Hepatocyte (in vitro differentiated cells): ENCODE data around the gene SNAI1. TPM values are rescaled to one million over a fixed set of nuclear protein-coding genes. Genes with fewer than 3 reads are reported as not detected.
A peak's percentile ranks its signal among the peaks of the same experiment; 100 is the strongest.

Experiments used
- DNase-seq: peaks from one replicate; pipeline ENCODE4 v3.0.0-alpha.2; 2016; ENCODE audit warnings: low spot score
- H2AFZ ChIP-seq: fragments of 200-600 bp; sonication (generic); 2 replicates; pipeline ENCODE4 v1.6.0; 2016; ENCODE audit warnings: antibody characterized with exemption, mild to moderate bottlenecking
- H3K27ac ChIP-seq: fragments of 200-600 bp; sonication (generic); 2 replicates; pipeline ENCODE4 v1.5.1; 2016; ENCODE audit warnings: mild to moderate bottlenecking
- H3K27me3 ChIP-seq: fragments of 200-600 bp; sonication (generic); 2 replicates; pipeline ENCODE4 v1.6.1; 2016
- H3K36me3 ChIP-seq: fragments of 200-600 bp; sonication (generic); replicated peaks from 2 replicates; pipeline ENCODE4 v1.5.1; 2016; ENCODE audit warnings: low read depth; ENCODE audit not compliant: insufficient read depth
- H3K4me1 ChIP-seq: fragments of 200-600 bp; sonication (generic); 2 replicates; pipeline ENCODE4 v1.5.1; 2016; ENCODE audit warnings: mild to moderate bottlenecking, moderate library complexity; ENCODE audit not compliant: insufficient read depth
- H3K4me2 ChIP-seq: fragments of 200-600 bp; sonication (generic); 2 replicates; pipeline ENCODE4 v1.6.0; 2016
- H3K4me3 ChIP-seq: fragments of 200-600 bp; sonication (generic); 2 replicates; pipeline ENCODE4 v1.5.1; 2016; ENCODE audit warnings: mild to moderate bottlenecking
- H3K79me2 ChIP-seq: fragments of 200-600 bp; sonication (generic); 2 replicates; pipeline ENCODE4 v1.6.0; 2017; ENCODE audit warnings: mild to moderate bottlenecking
- H3K9me2 ChIP-seq: fragments of 200-600 bp; sonication (generic); replicated peaks from 2 replicates; pipeline ENCODE4 v1.6.0; 2017; ENCODE audit warnings: mild to moderate bottlenecking; ENCODE audit not compliant: insufficient read depth
- H3K9me3 ChIP-seq: fragments of 200-600 bp; sonication (generic); 2 replicates; pipeline ENCODE4 v1.5.1; 2016; ENCODE audit warnings: low read depth, mild to moderate bottlenecking
- H4K20me1 ChIP-seq: fragments of 200-600 bp; sonication (generic); 2 replicates; pipeline ENCODE4 v1.6.0; 2016; ENCODE audit warnings: mild to moderate bottlenecking; ENCODE audit not compliant: insufficient read depth, poor library complexity, severe bottlenecking
- EZH2 ChIP-seq: fragments of 200-600 bp; sonication (generic); IDR thresholded peaks from 2 replicates; pipeline ENCODE4 v1.6.1; 2016; ENCODE audit warnings: antibody characterized with exemption, mild to moderate bottlenecking, borderline replicate concordance
- EZH2phosphoT487 ChIP-seq: fragments of 200-600 bp; sonication (generic); IDR thresholded peaks from one replicate; pipeline ENCODE4 v1.6.1; 2018; ENCODE audit warnings: antibody characterized with exemption, mild to moderate bottlenecking, low read depth, moderate library complexity; ENCODE audit not compliant: unreplicated experiment, severe bottlenecking
- WGBS: methylation state at CpG from one replicate; pipeline ENCODE4 v1.1.6; 2016; ENCODE audit warnings: low lambda C conversion rate; ENCODE audit errors: missing lambda C conversion rate; 5-methylcytosine and 5-hydroxymethylcytosine counted together
- polyA plus RNA-seq: library from polyadenylated mRNA; unstranded; fragments of >200 nt; fragmentation: Nextera tagmentation; extraction: Ambion mirVana; gene quantifications from 2 replicates; pipeline ENCODE4 v1.2.1, GENCODE V29; 2016
- total RNA-seq: library from RNA; depleted of rRNA; stranded (reverse); fragments of >200 nt; gene quantifications from 2 replicates; pipeline ENCODE4 v1.2.3, GENCODE V29; 2014
- TF ChIP-seq, protein P1 (sequence below): fragments of 200-600 bp; sonication (generic); IDR thresholded peaks from 2 replicates; pipeline ENCODE4 v1.5.1; 2016; ENCODE audit warnings: antibody characterized with exemption, mild to moderate bottlenecking; ENCODE audit not compliant: poor library complexity

Gene SNAI1
- total and polyA plus RNA-seq, 2 experiments from 2014 or later, result 2.9 to 9.8 TPM

GRCh38 chr20:49979030-49979832 lies 3.5 kb upstream of the SNAI1 start:
- Histone ChIP-seq H3K9me2 (no peaks in the 10 kb centered on the region), H3K9me3 (no peaks in the 10 kb centered on the region), H4K20me1 (no peaks in the 10 kb centered on the region), H2AFZ (peak overlapping the region; percentile 74), H3K27me3 (no peaks in the 10 kb centered on the region), H3K79me2 (peaks cover 14% of the 10 kb centered on the region), H3K4me3 (no peak overlapping the region), H3K27ac (no peak overlapping the region), H3K4me1 (peaks cover 25% of the 10 kb centered on the region), H3K4me2 (peak overlapping the region; percentile 85), H3K36me3 (no peaks in the 10 kb centered on the region)
- DNase-seq, result peak; percentile 70
- WGBS, result 20% methylated on average over 25 of the region's 37 CpGs
- TF ChIP-seq EZH2phosphoT487, result no peak
- TF ChIP-seq, protein P1, sequence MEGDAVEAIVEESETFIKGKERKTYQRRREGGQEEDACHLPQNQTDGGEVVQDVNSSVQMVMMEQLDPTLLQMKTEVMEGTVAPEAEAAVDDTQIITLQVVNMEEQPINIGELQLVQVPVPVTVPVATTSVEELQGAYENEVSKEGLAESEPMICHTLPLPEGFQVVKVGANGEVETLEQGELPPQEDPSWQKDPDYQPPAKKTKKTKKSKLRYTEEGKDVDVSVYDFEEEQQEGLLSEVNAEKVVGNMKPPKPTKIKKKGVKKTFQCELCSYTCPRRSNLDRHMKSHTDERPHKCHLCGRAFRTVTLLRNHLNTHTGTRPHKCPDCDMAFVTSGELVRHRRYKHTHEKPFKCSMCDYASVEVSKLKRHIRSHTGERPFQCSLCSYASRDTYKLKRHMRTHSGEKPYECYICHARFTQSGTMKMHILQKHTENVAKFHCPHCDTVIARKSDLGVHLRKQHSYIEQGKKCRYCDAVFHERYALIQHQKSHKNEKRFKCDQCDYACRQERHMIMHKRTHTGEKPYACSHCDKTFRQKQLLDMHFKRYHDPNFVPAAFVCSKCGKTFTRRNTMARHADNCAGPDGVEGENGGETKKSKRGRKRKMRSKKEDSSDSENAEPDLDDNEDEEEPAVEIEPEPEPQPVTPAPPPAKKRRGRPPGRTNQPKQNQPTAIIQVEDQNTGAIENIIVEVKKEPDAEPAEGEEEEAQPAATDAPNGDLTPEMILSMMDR, result peak; percentile 99
- no peak for TF ChIP-seq EZH2

GRCh38 chr20:49980140-49981008 lies 2.4 kb upstream of the SNAI1 start:
- Histone ChIP-seq H3K9me2 (no peaks in the 10 kb centered on the region), H2AFZ (no peak overlapping the region), H3K79me2 (peaks cover 25% of the 10 kb centered on the region), H3K27me3 (no peaks in the 10 kb centered on the region), H3K9me3 (no peaks in the 10 kb centered on the region), H3K4me2 (no peak overlapping the region), H4K20me1 (peaks cover 7% of the 10 kb centered on the region), H3K4me3 (no peak overlapping the region), H3K4me1 (peaks cover 30% of the 10 kb centered on the region), H3K36me3 (no peaks in the 10 kb centered on the region), H3K27ac (no peak overlapping the region)
- no peak for DNase-seq
- TF ChIP-seq EZH2phosphoT487, result no peak
- TF ChIP-seq, protein P1, result no peak
- TF ChIP-seq EZH2, result no peak
- 70% methylated on average over 11 of the region's 11 CpGs for WGBS

- Histone ChIP-seq H3K4me3 (no peak overlapping the region), H3K36me3 (no peaks in the 10 kb centered on the region), H3K4me1 (peaks cover 30% of the 10 kb centered on the region), H3K4me2 (peak overlapping the region; percentile 94), H2AFZ (no peak overlapping the region), H3K27me3 (no peaks in the 10 kb centered on the region), H4K20me1 (peaks cover 7% of the 10 kb centered on the region), H3K9me3 (no peaks in the 10 kb centered on the region), H3K79me2 (peaks cover 35% of the 10 kb centered on the region), H3K27ac (no peak overlapping the region), H3K9me2 (no peaks in the 10 kb centered on the region)
- no peak for DNase-seq
- TF ChIP-seq EZH2, result no peak
- WGBS, result 73% methylated on average over 22 of the region's 23 CpGs
Observed at GRCh38 chr20:49981218-49982071, 1.3 kb upstream of the SNAI1 start.
